H1 (cell line): ENCODE measurements around the gene CEP350. TPM values are rescaled to one million over a fixed set of nuclear protein-coding genes. Genes with fewer than 3 reads are reported as not detected.

Source experiments
- CTCF ChIA-PET: fragments of 300-600 bp; sonication (Branson Sonifier 250); formaldehyde crosslinking; loops from one replicate; lab custom pipeline; 2021; ENCODE audit not compliant: partially characterized antibody; lab: Charles Lee
- POLR2A ChIA-PET: fragments of 300-600 bp; sonication (Branson Sonifier 250); formaldehyde crosslinking; loops from one replicate; lab custom pipeline; 2021; ENCODE audit warnings: inconsistent platforms; ENCODE audit not compliant: partially characterized antibody; lab: Charles Lee
- DNase-seq, 2 experiments: peaks; one replicate each; pipeline versions ENCODE4 v3.0.0 to v3.0.0-alpha.2; 2010 to 2022; ENCODE audit warnings: low spot score in 2 of 2, low read depth in 1 of 2, mixed read lengths in 1 of 2
- FAIRE-seq: peaks from 2 replicates; lab custom pipeline; 2011; peaks lifted over from hg19 to GRCh38; lab: Jason Lieb, UNC
- H2AFZ ChIP-seq: 2 replicates; pipeline ENCODE4 v1.8.1; 2012; ENCODE audit warnings: low read length, inconsistent platforms
- H2AK5ac ChIP-seq: 2 replicates; pipeline ENCODE4 v1.6.1; 2013; ENCODE audit warnings: low read depth, low read length
- H2BK120ac ChIP-seq: replicated peaks from 2 replicates; pipeline ENCODE3; 2013; ENCODE audit warnings: low read depth, low read length, inconsistent platforms
- H2BK12ac ChIP-seq: 2 replicates; pipeline ENCODE4 v1.6.1; 2013; ENCODE audit warnings: low read depth, low read length
- H2BK15ac ChIP-seq: 2 replicates; pipeline ENCODE4 v1.6.1; 2013; ENCODE audit warnings: low read length
- H2BK20ac ChIP-seq: 2 replicates; pipeline ENCODE4 v1.6.1; 2013; ENCODE audit warnings: low read length
- H2BK5ac ChIP-seq: 2 replicates; pipeline ENCODE4 v1.6.1; 2013; ENCODE audit warnings: low read depth, low read length
- H3K14ac ChIP-seq: 2 replicates; pipeline ENCODE4 v1.6.1; 2013; ENCODE audit warnings: inconsistent platforms; ENCODE audit not compliant: insufficient read length
- H3K18ac ChIP-seq: 2 replicates; pipeline ENCODE4 v1.6.1; 2013; ENCODE audit warnings: low read length; ENCODE audit errors: extremely low read depth
- H3K23ac ChIP-seq: 2 replicates; pipeline ENCODE4 v1.6.1; 2013; ENCODE audit warnings: inconsistent platforms; ENCODE audit not compliant: insufficient read length
- H3K23me2 ChIP-seq: 2 replicates; pipeline ENCODE4 v1.6.1; 2013; ENCODE audit warnings: low read depth, low read length
- H3K27ac ChIP-seq: 2 replicates; pipeline ENCODE4 v1.6.1; 2011; ENCODE audit warnings: low read depth, low read length, inconsistent platforms
- H3K27me3 ChIP-seq, 4 experiments: replicated peaks in 1 of 4; 1 replicate in 1 of 4; 2 replicates in 3 of 4; pipeline versions ENCODE4 v1.6.1 to v1.8.1; 2011 to 2013; ENCODE audit warnings: low read length in 3 of 4, mild to moderate bottlenecking in 3 of 4, inconsistent platforms in 2 of 4, mixed read lengths in 2 of 4, moderate library complexity in 1 of 4; ENCODE audit not compliant: control insufficient read depth in 3 of 4, insufficient read depth in 3 of 4; ENCODE audit errors: extremely low read depth in 1 of 4
- H3K36me3 ChIP-seq, 4 experiments: 2 replicates each; pipeline versions ENCODE4 v1.6.1 to v1.8.1; 2011 to 2013; ENCODE audit warnings: mild to moderate bottlenecking in 4 of 4, low read length in 3 of 4, moderate library complexity in 2 of 4, control low read depth in 1 of 4, inconsistent platforms in 1 of 4; ENCODE audit not compliant: insufficient read depth in 4 of 4, control insufficient read depth in 2 of 4
- H3K4ac ChIP-seq: replicated peaks from 2 replicates; pipeline ENCODE3; 2013; ENCODE audit warnings: low read length, low read depth, mixed read lengths, inconsistent platforms; ENCODE audit not compliant: insufficient read length
- H3K4me1 ChIP-seq, 4 experiments: replicated peaks in 1 of 4; 1 replicate in 1 of 4; 2 replicates in 3 of 4; pipeline versions ENCODE4 v1.6.1 to v1.8.1; 2011 to 2013; ENCODE audit warnings: low read length in 3 of 4, inconsistent platforms in 2 of 4, mixed read lengths in 1 of 4; ENCODE audit not compliant: insufficient read depth in 4 of 4, control insufficient read depth in 3 of 4
- H3K4me2 ChIP-seq, 2 experiments: 2 replicates each; pipeline versions ENCODE4 v1.6.1 to v1.8.1; 2011 to 2013; ENCODE audit warnings: low read depth in 2 of 2, low read length in 2 of 2, control low read depth in 1 of 2, inconsistent platforms in 1 of 2, mild to moderate bottlenecking in 1 of 2; ENCODE audit not compliant: insufficient read depth in 1 of 2
- H3K4me3 ChIP-seq, 4 experiments: fragments of 200-600, 300-600 bp in 1 of 4; sonication (generic), shearing (Covaris generic), sonication (Bioruptor Twin) in 1 of 4; 2 replicates each; pipeline versions ENCODE4 v1.5.1 to v1.8.1; 2011 to 2016; ENCODE audit warnings: low read length in 4 of 4, low read depth in 3 of 4, control low read depth in 2 of 4, inconsistent platforms in 2 of 4, mild to moderate bottlenecking in 2 of 4, mixed read lengths in 1 of 4, moderate library complexity in 1 of 4; ENCODE audit not compliant: insufficient read depth in 2 of 4; ENCODE audit errors: extremely low read depth in 1 of 4
- H3K56ac ChIP-seq: replicated peaks from 2 replicates; pipeline ENCODE3; 2013; ENCODE audit warnings: low read depth, mild to moderate bottlenecking, mixed read lengths, low read length, inconsistent platforms; ENCODE audit not compliant: insufficient read length
- H3K79me1 ChIP-seq: 2 replicates; pipeline ENCODE4 v1.6.1; 2013; ENCODE audit warnings: low read depth, low read length, control low read depth
- H3K79me2 ChIP-seq, 2 experiments: 2 replicates each; pipeline versions ENCODE4 v1.6.1 to v1.8.1; 2012 to 2013; ENCODE audit warnings: low read length in 2 of 2, mild to moderate bottlenecking in 2 of 2, inconsistent platforms in 1 of 2; ENCODE audit not compliant: insufficient read depth in 2 of 2, control insufficient read depth in 1 of 2
- H3K9ac ChIP-seq, 4 experiments: replicated peaks in 1 of 4; 1 replicate in 1 of 4; 2 replicates in 3 of 4; pipeline versions ENCODE4 v1.6.1 to v1.8.1; 2011 to 2013; ENCODE audit warnings: low read depth in 3 of 4, low read length in 3 of 4, control low read depth in 2 of 4, mild to moderate bottlenecking in 2 of 4, moderate library complexity in 2 of 4, inconsistent platforms in 1 of 4; ENCODE audit errors: extremely low read depth in 1 of 4
- H3K9me3 ChIP-seq, 2 experiments: 2 replicates each; pipeline versions ENCODE4 v1.6.1 to v1.8.1; 2012 to 2013; ENCODE audit warnings: mild to moderate bottlenecking in 2 of 2, moderate library complexity in 2 of 2, control low read depth in 1 of 2, inconsistent platforms in 1 of 2, low read depth in 1 of 2, low read length in 1 of 2, mixed read lengths in 1 of 2; ENCODE audit not compliant: insufficient read depth in 2 of 2
- H4K20me1 ChIP-seq, 2 experiments: replicated peaks in 1 of 2; 2 replicates each; pipeline versions ENCODE3 to v1.8.1; 2011 to 2013; ENCODE audit warnings: inconsistent platforms in 2 of 2, low read length in 2 of 2, mild to moderate bottlenecking in 1 of 2; ENCODE audit not compliant: insufficient read depth in 2 of 2, control insufficient read depth in 1 of 2
- H4K5ac ChIP-seq: 2 replicates; pipeline ENCODE4 v1.6.1; 2013; ENCODE audit warnings: low read length, low read depth, mixed read lengths, inconsistent platforms; ENCODE audit not compliant: insufficient read length
- H4K8ac ChIP-seq: 2 replicates; pipeline ENCODE4 v1.8.0; 2013; ENCODE audit warnings: mild to moderate bottlenecking, moderate library complexity, low read length, inconsistent platforms; ENCODE audit not compliant: insufficient read depth; ENCODE audit errors: extremely low read depth
- H4K91ac ChIP-seq: replicated peaks from 2 replicates; pipeline ENCODE3; 2013; ENCODE audit warnings: low read length, mixed read lengths, inconsistent platforms; ENCODE audit not compliant: insufficient read length
- E2F6 ChIP-seq: IDR thresholded peaks from 2 replicates; pipeline ENCODE4 v1.6.1; 2012; ENCODE audit warnings: inconsistent platforms
- WGBS, 2 experiments: shearing (Covaris generic) in 1 of 2; methylation state at CpG; one replicate each; pipeline versions ENCODE4 v1.1.6 to v1.1.7; 2013 to 2015; ENCODE audit warnings: low lambda C conversion rate in 2 of 2, mixed read lengths in 2 of 2, inconsistent platforms in 1 of 2, low coverage in 1 of 2, missing lambda C conversion rate in 1 of 2; ENCODE audit not compliant: insufficient replicate concordance in 2 of 2, insufficient coverage in 1 of 2, insufficient read length in 1 of 2; ENCODE audit errors: extremely low coverage in 1 of 2, missing lambda C conversion rate in 1 of 2; 5-methylcytosine and 5-hydroxymethylcytosine counted together
- polyA plus RNA-seq, 7 experiments: library from polyadenylated mRNA; depleted of rRNA in 3 of 7; stranded (reverse) in 5 of 7; unstranded in 2 of 7; fragments of >200 nt in 5 of 7; fragments of 200-250 nt in 2 of 7; gene quantifications; 1 replicate in 5 of 7; 2 replicates in 1 of 7; 4 replicates in 1 of 7; pipeline versions ENCODE4 v1.2.1 to v1.2.3, GENCODE V29; 2011 to 2013; ENCODE audit warnings: missing spikeins in 2 of 7, mixed read lengths in 2 of 7
- total RNA-seq: library from RNA; stranded (reverse); fragmentation: NEBNext Ultra II Directional; extraction: Animal tissue kit (Norgen Biotek cat#: 25700); gene quantifications from 2 replicates; pipeline ENCODE4 v1.2.1, GENCODE V29; 2021

Gene CEP350
- total and polyA plus RNA-seq, 2 of the 8 experiments (the other 6 are each of a cell fraction or from before 2014, with no cell fraction given) = 5.6 to 39.4 TPM

GRCh38 chr1:179926850-179927205 lies 27.8 kb upstream of the CEP350 start:
- TF ChIP-seq E2F6 = no peak
- Histone ChIP-seq H3K9me3 (no peaks in the 10 kb centered on the region), H2BK15ac (no peak overlapping the region), H4K8ac (no peak overlapping the region), H4K91ac (no peak overlapping the region), H3K4me1 (peaks cover 0 to 9% (median 3%) of the 10 kb centered on the region in 4 experiments; a peak in 2 of 7 replicates), H3K36me3 (no peaks in the 10 kb centered on the region), H4K20me1 (no peaks in the 10 kb centered on the region), H2BK12ac (no peak overlapping the region), H3K4me2 (no peak overlapping the region), H3K23ac (no peak overlapping the region), H3K27ac (no peak overlapping the region), H3K79me2 (no peaks in the 10 kb centered on the region), H3K18ac (no peak overlapping the region), H2AFZ (no peak overlapping the region), H3K79me1 (no peaks in the 10 kb centered on the region), H3K9ac (no peak overlapping the region), H3K56ac (no peak overlapping the region), H2BK5ac (no peak overlapping the region), H2BK20ac (no peak overlapping the region), H3K4me3 (no peak overlapping the region), H2AK5ac (no peak overlapping the region), H3K14ac (no peak overlapping the region), H4K5ac (no peak overlapping the region), H3K27me3 (peaks cover 0 to 1% (median 0%) of the 10 kb centered on the region in 4 experiments; a peak in 1 of 7 replicates), H2BK120ac (no peak overlapping the region), H3K23me2 (no peaks in the 10 kb centered on the region), H3K4ac (no peak overlapping the region)
- WGBS, 2 experiments = 96% methylated on average over 3 of the region's 3 CpGs; no CpG with 5 or more reads in 1 of the 2 experiments
- ChIA-PET POLR2A (no interaction called here), CTCF (interaction anchor here (0.6 kb wide), 1 partner anchor 164 kb away, joined by 3 read pairs; no protein-coding TSS in a partner anchor)
- FAIRE-seq = no peak
- no peak for DNase-seq
